Activated naive CD4-positive, alpha-beta T cell treated with Interleukin-2 at 50 U/mL for 16 hours (primary cell): ENCODE measurements around the gene NRXN3.

Experiments used
- DNase-seq: peaks from one replicate; pipeline ENCODE4 v3.0.0-alpha.2; 2020

Gene NRXN3

GRCh38 chr14:79332504-79333197 is 1162.5 kb downstream of the NRXN3 start:
- no peak for DNase-seq

GRCh38 chr14:79333198-79333546 is 1163.0 kb downstream of the NRXN3 start:
- no peak for DNase-seq

GRCh38 chr14:79334272-79334671 is 1164.1 kb downstream of the NRXN3 start:
- DNase-seq: no peak

GRCh38 chr14:79337761-79338160 is 1167.6 kb downstream of the NRXN3 start:
- DNase-seq: no peak

DNA sequence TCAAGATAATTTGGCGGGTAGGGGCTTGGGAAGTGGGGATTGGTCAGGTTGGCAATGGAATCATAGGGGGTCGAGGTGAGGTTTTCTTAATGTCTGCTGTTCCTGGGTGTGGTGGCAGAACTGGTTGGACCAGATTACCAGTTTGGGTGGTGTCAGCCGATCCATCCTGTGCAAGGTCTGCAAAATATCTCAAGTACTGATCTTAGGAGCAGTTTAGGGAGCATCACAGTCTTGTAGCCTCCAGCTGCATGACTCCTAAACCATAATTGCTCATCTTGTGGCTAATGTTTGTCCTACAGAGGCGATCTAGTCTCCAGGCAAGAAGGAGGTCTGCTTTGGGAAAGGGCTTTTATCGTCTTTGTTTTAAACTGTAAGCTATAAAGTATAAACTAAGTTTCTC is 1172.8 kb downstream of the NRXN3 start:
- DNase-seq: no peak

GRCh38 chr14:79351011-79351410 is 1180.8 kb downstream of the NRXN3 start:
- no peak for DNase-seq

DNA sequence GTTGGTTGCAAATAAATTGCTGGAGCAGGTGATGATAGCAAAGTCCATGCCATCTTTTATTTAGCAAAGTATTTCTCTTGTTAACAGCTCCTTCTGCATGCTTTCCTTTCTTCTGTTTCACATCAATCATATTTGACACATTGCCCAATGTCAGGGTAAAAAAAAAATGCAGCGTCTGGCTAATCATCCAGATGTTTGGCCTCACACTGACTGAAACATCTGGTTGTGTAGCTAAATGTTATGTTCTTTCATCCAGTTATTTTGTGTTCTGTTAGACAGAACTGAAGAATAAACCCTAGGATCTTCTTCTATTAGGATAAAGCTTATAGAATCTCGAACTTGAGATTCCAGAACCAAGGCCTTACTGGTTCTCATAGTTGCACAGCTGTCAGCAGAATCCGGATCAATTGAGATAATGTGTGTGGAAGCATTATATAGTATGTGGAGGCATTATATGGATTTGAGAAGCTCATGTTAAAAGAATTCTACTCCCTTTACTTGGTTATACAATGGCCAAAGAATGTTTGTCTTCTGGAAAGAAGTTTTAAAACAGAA is 1182.0 kb downstream of the NRXN3 start:
- DNase-seq: no peak

DNA sequence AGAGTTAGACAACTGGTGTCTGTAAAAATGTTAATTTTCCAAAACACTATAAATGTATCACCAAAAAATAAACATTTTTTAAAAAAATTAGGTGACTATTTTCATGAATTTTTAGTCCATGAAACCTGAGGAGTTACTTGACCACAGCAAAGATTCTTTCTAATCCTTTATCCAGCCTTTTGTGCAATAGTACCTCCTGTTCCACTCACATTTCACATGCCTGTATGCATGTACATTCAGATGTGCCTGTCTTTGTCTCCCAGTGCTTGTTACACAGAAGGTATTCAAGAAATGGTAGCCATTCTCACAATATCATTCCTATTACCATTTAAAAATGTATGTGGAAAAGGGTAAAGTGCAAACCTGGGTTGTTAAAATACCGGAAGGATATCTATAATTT is 1184.2 kb downstream of the NRXN3 start:
- DNase-seq: no peak

DNA sequence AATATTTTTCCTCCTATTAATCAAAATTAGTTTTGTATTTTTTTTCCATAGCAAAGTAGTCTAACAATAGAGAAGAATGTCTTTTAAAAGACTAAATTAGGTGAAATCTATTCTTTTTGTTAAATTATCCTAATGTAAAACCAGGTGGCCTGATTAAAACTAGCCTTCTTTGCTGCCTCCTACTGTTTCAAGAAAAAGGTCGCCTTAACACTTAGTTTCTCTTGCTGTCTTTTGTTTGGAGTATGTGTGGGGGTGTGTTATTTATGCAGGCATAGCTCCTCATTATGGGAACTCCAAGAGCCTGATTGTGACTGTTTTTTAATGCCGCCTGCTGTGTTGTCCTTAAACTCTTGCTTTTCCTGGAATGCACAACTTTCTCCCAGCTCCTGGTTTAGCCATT is 1185.9 kb downstream of the NRXN3 start:
- no peak for DNase-seq

DNA sequence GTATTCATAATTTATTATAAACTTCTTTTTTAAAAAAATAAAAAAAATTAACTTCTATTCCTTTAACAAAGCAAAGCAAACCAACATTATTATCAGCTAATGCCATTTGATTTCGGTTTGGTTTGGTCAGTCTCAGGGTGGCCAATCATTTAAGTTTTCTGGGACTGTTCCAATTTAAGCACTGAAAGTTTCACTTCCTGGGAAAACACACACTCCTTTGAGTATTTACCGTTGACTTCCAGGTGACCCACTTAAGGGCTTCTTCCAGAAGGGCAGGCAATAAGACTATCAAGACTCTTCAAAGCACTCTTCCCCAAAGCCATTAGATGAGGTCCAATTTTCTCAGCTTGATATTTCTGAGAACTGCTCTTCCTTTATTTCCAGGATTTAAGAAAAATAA is 1187.1 kb downstream of the NRXN3 start:
- DNase-seq: no peak

- DNase-seq: no peak
Measured at GRCh38 chr14:79363291-79363690, 1193.1 kb downstream of the NRXN3 start.

GRCh38 chr14:79369359-79370332 is 1199.5 kb downstream of the NRXN3 start:
- no peak for DNase-seq

DNA sequence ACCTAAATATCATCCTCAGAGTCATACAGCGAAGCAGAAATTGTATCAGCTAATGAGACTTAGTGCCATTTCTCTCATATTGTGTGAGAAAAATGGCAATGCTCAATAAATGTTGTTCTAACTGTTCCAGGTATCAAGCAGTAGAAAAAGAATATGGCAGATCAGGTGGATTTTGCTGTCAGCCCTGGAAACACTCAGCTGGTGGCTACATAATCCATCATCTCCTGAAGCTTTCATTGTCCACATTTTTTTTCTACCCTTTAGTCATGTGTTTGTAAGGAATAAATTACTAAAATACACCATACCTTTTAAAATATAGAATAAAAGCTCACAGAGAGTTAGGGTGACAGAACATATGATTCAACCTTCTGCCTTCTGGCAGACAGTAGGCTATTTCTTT is 1200.8 kb downstream of the NRXN3 start:
- DNase-seq: no peak

GRCh38 chr14:79373451-79373850 is 1203.3 kb downstream of the NRXN3 start:
- DNase-seq: no peak

GRCh38 chr14:79375356-79375755 is 1205.2 kb downstream of the NRXN3 start:
- DNase-seq: no peak

GRCh38 chr14:79376557-79376956 is 1206.4 kb downstream of the NRXN3 start:
- no peak for DNase-seq

DNA sequence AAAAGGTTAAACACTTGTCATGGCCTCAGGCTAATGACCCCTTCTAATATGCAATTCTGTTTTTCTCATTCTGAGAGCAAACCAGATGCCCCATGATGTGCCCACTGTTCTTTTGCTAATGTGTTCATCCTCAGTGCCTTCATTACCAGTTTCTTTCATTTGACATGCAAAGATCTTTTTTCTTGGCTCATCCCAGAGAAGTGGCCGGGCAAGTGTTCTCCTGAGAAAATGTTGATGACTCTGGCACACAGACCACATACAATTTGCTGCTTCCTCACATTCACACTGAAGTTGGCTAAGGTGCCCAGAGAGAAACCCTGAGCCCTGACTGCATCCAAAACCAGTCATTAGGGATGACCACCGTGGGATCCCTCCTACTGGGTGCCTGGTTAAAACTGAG is 1207.8 kb downstream of the NRXN3 start:
- no peak for DNase-seq

DNA sequence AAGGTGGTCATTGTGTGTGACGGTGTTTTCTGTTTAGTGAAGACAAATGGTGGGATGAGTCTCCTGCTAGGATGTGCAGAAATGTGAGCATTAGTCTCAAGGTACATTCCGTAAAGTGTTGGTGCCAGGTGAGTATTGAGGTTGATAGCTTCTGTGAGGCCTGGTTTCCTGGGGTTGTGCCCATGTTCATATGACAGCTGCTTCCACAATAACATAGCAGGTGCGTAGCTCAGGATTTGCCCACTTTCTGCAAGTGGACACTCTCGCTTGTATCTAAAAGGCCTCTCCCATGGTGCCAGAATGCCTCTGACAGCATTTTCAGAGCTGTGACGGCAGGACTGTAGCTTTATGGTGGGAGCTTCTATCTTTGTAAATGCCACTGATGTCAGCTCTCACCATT is 1209.1 kb downstream of the NRXN3 start:
- no peak for DNase-seq

DNA sequence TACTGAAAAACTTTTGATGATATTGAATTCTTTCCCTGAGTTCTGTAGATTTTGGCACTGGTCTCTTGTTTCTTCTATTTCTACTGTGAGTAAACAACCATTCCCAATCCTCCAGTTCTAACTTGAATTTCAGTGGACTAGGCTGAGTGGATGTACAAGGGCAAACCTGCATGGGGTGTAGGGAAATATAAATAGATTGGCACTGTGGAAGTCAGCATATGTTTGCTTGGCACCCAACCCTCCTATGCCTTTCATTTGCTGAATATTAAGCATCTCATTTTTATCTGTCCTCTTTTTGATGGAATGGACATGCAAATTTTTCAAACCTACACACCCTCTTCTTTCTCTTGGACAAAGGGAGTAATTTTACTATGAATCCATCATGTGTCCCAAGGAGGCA is 1212.9 kb downstream of the NRXN3 start:
- no peak for DNase-seq

GRCh38 chr14:79383475-79383874 is 1213.3 kb downstream of the NRXN3 start:
- no peak for DNase-seq

- no peak for DNase-seq
Measured at GRCh38 chr14:79395061-79395460, 1224.9 kb downstream of the NRXN3 start.

DNA sequence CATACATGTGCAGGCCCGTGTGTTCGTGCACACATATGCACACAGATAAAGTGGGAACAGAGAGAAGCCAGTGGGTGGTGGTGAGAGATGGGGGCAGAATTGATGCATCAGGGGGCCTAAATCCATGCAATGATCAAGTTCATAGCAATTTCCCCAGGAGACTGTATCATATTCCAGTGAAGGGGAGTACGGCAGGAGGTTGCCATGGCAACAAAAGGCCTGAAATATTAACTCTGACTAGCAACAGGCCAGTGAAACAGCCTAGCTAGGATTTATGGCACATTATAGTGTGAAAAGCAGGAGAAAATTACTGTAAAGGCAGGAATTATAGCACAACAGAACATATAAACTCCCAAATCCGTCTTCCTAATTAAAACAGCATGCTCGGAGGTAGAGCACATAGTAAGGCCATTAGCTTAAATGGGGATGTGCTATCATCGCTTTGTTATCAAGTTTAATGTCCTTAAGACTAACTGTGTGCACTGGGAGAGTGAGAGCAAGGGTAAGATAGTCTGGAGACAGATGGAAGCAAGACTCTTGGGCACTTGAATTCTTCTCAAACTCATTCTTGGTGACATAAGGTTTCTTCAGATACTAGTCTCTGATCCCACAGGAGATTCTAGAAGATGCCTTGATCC is 1234.8 kb downstream of the NRXN3 start:
- DNase-seq: no peak

GRCh38 chr14:79405512-79405910 is 1235.3 kb downstream of the NRXN3 start:
- DNase-seq: no peak

GRCh38 chr14:79407572-79407971 is 1237.4 kb downstream of the NRXN3 start:
- no peak for DNase-seq
